SKM-1 (cell line): Measurements from ENCODE around the gene SLC25A41.
A peak's percentile ranks its signal among the peaks of the same experiment; 100 is the strongest.

Source experiments
- DNase-seq: peaks from one replicate; lab custom pipeline; 2025; ENCODE audit not compliant: unreplicated experiment; lab: John Stamatoyannopoulos, UW

SLC25A41 gene

DNA sequence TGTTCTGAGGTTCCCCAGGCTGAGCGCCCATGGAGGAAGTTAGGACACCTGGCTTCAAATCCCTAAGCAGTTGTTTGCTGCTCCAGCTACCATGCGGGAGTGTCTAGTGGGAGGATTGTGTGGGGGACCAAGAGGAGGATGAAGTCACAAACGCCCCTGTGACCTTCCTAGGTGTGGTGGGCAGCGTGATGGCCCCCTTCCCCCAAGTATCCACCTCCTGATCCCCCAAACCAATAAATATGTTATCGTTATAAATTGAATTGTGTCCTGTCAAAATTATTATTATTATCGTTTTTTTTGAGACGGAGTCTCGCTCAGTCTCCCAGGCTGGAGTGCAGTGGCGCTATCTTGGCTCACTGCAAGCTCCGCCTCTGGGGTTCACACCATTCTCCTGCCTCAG is at the start of gene SLC25A41:
Gene SLC25A41 (minus strand): TSS at position 101 of the 400 bp plus-strand sequence. CDS start 70 bp downstream, at position 31.
- DNase-seq = no peak

DNA sequence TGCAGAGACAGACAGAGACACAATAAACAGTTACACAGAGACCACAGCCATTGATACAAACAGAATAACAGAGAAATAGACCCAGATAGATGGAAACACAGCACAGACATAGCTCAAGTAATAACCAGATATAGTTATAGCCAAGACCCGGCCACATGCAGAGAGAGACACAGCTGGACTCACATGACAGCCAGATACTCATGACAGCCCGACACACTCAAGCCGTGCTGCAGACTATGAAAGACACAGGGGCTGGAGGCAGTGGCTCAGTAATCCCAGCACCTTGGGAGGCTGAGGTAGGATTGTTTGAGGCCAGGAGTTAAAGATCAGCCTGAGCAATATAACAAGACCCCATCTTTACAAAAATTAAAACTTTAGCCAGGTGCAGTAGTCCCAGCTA is 49.7 kb upstream of the SLC25A41 start:
- no peak for DNase-seq

DNA sequence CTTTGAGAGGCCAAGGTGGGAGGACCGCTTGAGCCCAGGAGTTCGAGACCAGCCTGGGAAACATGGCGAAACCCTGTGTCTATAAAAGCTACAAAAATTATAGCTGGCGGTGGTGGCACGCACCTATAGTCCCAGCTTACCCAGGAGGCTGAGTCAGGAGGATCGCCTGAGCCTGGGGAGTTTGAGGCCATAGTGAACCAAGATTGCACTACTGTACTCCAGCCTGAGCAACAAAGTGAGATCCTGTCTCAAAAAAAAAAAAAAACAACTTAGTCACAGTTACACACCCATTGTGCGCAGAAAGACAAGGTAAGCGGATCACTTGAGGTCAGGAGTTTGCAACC is 48.8 kb upstream of the SLC25A41 start:
- no peak for DNase-seq

DNA sequence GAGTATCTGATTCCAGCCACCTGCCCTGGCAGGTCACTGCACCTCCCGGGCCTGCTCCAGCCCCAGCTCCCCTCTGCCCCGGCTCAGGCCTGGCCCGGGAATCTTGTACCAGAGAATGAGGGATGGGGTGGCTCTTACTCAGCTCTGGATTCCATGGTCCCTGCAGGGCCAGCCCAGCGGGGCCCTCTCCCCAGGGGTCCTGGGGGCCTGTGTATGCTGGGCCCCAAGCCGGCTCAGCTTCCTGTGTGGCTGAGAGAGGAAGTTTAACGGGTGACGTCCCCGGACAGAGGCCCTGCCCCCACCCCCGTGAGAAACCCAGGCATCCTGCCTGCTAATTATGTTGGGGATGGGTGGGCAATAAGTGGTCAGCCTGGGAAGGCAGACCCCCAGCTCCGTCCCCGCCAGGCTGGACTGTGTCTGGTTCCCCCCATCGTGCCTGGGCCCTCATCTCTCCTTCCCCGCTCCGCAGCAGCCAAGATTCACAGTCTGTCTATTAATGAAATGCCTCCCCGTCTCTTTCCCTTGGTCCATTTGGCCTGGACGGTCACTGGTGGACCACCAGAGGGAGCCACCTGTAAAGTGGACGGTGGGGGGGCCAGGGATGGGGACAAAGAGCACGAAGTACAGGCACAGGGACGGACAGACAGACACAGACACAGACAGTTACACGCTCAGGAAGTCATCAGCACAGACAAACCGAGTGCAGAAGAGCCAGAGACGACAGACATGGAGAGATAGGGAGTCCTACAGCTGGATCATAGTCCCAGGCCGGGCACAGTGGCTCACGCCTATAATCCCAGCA is 48.2 kb upstream of the SLC25A41 start, which contains the start of gene DENND1C:
Gene DENND1C (minus strand): TSS at position 247 of the 802 bp plus-strand sequence. CDS start 92 bp downstream, at position 155.
- peak; percentile 25 for DNase-seq

GRCh38 chr19:6480848-6481415 is 47.4 kb upstream of the SLC25A41 start:
- no peak for DNase-seq

- no peak for DNase-seq
Observed at GRCh38 chr19:6479836-6480398, 46.4 kb upstream of the SLC25A41 start.

DNA sequence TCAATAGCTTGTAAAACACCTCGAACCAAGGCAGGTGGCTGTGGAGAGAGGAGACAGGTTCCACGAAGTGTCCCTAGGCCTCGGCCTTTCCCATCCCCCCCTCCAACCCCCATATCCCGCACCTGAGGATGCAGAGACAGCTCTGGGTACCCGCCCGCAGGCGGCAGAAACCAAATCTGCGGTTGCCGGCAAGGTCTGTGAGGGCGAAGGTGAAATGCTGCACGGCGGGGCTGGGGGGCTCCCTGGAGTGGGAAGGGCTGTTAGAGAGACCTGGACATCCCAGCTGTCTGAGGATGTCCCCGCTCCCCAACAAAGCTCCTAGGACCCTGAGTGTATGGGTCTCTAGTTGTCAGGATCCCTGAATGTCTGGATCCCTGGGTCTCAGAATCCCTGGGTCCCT is 45.3 kb upstream of the SLC25A41 start:
- no peak for DNase-seq

DNA sequence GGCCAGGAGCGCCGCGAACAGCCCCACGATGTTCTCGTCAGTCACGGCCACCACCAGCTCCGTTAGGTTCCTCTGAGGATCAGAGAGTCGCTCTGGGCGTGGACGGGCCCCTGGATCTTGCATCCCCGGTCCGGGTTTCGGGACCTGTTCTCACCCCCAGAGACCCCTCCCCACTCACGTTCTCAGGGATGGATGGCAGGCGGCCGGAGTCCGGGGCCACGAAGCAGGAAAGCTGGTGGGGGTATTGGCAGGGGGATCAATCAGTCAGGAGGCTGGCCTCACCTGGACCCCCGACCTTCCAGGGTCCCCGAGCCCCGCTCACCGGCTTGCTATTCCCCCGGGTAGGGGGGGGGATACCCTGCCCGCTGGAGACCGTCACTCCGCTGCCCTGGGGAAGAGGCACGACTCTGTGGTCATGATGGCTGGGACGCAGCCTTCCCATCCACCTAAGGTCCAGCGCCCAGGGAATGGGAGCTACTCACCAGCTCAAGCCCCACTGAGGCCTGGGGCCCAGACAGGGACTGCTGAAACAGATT is 43.4 kb upstream of the SLC25A41 start:
- DNase-seq = no peak

- DNase-seq = no peak
Observed at GRCh38 chr19:6476155-6476895, 42.8 kb upstream of the SLC25A41 start.

GRCh38 chr19:6475321-6476108 is 42.0 kb upstream of the SLC25A41 start:
- no peak for DNase-seq

GRCh38 chr19:6473647-6474046 is 40.1 kb upstream of the SLC25A41 start:
- no peak for DNase-seq

GRCh38 chr19:6472713-6473112 is 39.1 kb upstream of the SLC25A41 start:
- no peak for DNase-seq

- no peak for DNase-seq
Observed at GRCh38 chr19:6471076-6471475, 37.5 kb upstream of the SLC25A41 start.

- DNase-seq = no peak
Observed at GRCh38 chr19:6470173-6470572, 36.6 kb upstream of the SLC25A41 start.

DNA sequence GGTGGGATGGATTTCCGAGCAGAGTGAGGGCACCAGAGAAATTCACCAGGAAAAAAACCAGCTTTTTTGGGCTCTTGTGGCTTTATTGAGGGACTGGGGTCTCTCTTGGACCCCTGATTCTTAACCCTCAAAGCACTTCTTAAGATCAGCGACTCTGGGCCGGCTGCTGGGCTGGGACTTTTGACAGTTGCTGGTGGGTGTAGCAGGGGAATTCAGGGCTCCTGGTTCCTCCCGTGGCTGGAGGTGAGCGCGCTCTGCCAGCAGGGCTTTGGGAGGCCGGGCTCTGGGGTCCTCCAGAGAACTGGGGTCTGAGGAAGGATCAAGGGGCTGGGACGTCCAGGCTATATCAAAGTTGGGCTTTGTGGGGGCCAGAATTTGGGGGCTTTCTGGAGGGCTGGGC is 33.8 kb upstream of the SLC25A41 start:
- DNase-seq = no peak

DNA sequence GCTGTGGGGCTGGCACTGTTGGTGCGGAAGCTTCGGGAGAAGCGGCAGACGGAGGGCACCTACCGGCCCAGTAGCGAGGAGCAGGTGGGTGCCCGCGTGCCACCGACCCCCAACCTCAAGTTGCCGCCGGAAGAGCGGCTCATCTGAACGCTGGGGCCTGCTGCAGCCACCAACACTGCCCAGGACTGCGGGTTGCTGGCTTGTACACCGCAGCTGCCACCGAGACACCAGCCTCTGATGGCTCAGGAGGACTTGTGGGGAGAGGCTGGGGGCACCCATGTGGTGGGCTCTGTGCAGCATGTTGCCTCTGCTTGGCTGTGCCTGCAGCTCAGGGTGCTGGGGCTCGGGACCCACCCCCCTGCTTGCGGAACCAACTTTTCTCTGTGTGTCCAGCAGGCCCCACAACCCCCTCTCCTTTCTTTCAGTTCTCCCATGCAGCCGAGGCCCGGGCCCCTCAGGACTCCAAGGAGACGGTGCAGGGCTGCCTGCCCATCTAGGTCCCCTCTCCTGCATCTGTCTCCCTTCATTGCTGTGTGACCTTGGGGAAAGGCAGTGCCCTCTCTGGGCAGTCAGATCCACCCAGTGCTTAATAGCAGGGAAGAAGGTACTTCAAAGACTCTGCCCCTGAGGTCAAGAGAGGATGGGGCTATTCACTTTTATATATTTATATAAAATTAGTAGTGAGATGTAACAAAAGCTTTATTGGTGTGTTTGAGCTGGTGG is 33.1 kb upstream of the SLC25A41 start:
- no peak for DNase-seq

DNA sequence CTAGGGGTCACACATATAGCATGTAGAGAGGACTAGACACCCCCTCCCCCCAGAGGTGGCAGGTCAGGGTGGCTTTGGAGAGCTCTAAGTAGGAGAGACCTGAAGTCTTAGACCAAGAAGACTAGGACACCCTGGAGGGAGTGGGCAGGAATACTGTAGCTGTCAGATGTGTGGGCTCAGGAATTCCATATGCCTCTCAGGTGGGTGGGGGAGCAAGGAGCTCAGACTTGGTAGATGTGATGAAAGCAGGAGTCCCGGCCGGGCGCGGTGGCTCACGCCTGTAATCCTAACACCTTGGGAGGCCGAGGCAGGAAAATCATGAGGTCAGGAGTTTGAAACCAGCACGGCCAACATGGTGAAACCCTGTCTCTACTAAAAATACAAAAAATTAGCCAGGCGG is 32.1 kb upstream of the SLC25A41 start:
- DNase-seq = no peak

GRCh38 chr19:6465006-6465405 is 31.4 kb upstream of the SLC25A41 start:
- DNase-seq = no peak

DNA sequence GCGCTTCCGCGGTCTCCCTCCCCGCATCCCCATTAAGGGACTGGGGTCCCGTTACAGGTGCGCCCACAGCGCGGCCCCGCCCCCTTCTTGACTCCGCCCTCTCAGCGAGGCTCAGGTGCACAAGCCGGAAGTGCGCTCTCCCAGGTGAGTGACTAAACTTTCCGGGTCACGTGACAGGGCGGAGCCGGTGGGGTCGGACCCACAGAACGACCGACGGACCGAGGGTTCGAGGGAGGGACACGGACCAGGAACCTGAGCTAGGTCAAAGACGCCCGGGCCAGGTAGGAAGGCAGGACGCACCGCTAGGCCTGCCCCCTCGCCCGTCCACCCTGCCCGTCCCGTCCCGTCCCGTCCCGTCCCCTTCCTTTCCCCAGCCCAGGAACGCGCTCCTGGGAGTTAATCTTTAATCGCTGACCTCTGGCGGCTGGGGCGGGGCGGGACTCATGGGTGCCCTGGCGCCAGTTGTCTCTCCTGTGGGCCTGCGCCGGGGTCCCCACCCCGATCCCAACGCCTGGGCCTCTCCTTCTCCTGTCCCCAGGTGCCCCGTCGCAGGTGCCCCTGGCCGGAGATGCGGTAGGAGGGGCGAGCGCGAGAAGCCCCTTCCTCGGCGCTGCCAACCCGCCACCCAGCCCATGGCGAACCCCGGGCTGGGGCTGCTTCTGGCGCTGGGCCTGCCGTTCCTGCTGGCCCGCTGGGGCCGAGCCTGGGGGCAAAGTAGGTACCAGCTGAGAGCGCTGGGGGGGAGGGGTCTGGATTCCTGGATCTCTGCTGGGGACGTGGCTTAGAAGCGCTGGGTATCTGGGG is 30.7 kb upstream of the SLC25A41 start, which contains the start of gene CRB3:
Gene CRB3 (plus strand): TSS at position 202 of the 804 bp plus-strand sequence. CDS start 431 bp downstream, at position 633.
- no peak for DNase-seq
